C1 segment of cervical spinal cord (tissue), 14 donors: ENCODE results near the gene AGRN.

Source experiments
- DNase-seq, 14 donors: peaks; one replicate each; lab custom pipeline; 2025; lab: John Stamatoyannopoulos, UW

AGRN gene

DNA sequence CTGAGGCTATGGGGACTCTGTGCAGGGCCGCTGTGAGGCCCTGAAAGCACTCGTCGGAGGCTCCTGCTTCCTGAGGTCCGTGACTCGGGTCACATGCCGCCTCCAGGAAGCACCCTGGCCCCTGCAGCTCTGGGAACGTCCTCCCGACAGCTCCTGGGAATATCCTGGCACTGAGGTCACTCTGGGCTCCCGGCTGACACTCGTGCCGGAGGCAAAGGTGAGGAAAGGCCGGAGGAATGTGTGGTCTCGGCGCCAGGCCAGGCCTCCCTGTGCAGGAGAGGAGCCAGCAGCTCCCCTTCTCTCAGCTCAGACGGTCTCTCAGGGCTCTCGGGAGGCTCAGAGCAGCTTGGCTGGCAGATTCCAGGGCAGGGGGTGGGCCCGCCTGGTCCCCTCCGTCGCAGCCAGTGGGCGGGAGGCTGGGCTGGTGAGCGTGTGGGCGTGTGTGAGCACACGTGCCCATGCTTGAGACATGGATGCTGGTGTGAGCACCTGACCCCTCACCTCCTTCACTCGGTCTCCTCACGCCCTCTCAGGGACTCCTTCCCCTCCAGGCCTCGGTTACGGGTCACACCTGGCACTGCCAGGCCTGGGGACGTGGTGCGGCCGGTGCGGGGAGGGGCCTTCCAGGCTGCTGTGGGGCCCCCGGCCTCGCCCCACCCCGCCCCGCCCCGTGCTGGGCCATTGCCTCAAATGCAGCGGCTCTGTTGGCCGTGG, 59.6 kb downstream of the AGRN start:
- no peak for DNase-seq

GRCh38 chr1:1080122-1080757, 60.3 kb downstream of the AGRN start:
- peak in 6 of 14 donors; percentile 8 to 45 (median 13) for DNase-seq

DNA sequence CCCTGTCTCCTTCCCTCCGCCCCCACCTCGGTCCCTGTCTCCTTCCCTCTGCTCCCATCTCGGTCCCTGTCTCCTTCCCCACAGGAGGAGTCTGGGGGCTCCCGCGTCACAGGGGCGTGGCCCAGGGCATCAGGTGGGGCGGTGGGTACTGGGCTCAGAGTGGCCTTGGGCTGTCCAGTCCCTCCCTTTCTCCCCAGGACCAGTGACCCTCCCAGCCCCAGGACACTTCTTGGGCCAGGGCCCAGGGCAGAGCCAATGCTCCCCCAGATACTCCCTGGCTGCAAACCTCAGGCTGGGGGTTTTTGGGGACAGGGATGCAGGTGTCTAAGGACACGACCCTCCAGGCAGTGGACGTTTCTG, 61.0 kb downstream of the AGRN start:
- no peak for DNase-seq

GRCh38 chr1:1081311-1082238, 61.7 kb downstream of the AGRN start:
- DNase-seq, result no peak

- no peak for DNase-seq
Observed at GRCh38 chr1:1082239-1082775, 62.4 kb downstream of the AGRN start.

DNA sequence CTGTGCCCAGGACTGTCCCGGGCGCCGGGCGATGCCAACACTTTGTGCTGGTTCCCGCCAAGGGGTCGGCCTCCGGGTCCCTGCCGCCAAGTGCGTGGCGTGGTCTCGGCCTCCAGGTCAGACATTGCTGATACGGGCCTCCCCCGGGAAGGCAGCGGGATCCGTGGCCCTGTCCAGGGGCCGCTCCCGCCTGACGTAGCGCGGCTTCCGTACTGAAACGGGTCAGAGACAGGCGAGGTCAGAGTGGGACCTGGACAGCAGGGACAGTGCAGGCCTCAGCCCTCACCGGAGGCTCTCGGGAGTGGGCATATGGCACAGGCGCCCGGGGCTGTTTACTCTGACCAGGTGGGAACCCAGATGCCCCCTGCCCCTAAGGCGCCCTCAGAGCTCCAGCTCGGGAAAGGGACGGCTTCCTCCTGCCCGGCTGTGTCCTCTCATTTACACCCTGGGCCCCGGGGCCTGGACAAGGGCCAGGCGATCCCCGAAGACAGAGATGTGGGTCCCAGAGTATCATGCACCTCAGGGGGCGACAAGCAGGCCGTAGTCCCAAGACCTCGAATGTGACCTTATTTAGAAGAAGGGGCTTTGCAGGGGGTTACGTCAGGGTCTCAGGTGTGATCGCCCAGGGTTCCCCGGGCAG, 63.0 kb downstream of the AGRN start:
- no peak for DNase-seq

- no peak for DNase-seq
Observed at GRCh38 chr1:1083416-1084371, 63.8 kb downstream of the AGRN start.

DNA sequence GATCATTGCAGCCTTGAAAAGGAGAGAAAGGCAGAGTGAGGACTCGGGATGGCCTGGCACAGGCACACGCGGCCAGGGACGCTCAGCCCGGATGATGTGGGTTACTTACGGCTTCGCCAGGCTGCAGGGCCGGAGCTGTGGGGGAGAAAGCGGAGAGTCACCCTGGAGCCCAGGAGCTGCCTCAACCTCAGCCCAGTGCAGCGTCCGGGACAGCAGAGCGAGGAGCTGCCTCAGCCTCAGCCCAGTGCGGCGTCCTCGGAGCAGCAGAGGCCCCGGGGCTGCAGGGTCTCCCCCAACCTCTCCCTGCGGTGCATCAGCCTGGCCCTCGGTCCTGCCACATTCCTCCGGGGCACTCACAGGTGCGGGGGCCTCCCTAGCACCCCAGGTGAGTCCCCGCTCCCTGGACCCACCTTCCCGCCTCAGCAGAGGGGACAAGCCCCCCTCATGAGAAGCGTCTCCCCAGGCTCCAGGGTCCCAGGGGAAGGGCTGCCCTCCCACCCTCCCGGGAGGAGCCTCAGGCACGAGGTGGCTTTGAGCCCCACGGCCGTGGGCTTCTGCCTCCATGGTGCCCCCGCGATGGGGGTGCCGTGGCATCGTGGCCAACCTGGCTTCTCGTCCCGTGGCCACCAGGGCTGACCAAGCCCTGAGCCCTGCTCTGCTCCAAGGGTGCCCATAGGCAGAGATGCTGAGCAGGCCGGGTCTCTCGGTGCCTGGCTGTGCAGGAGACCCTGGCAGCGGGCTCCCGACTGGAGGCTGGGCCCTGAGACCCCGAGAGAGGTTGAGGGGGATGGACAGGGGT, 64.7 kb downstream of the AGRN start:
- DNase-seq, result no peak

DNA sequence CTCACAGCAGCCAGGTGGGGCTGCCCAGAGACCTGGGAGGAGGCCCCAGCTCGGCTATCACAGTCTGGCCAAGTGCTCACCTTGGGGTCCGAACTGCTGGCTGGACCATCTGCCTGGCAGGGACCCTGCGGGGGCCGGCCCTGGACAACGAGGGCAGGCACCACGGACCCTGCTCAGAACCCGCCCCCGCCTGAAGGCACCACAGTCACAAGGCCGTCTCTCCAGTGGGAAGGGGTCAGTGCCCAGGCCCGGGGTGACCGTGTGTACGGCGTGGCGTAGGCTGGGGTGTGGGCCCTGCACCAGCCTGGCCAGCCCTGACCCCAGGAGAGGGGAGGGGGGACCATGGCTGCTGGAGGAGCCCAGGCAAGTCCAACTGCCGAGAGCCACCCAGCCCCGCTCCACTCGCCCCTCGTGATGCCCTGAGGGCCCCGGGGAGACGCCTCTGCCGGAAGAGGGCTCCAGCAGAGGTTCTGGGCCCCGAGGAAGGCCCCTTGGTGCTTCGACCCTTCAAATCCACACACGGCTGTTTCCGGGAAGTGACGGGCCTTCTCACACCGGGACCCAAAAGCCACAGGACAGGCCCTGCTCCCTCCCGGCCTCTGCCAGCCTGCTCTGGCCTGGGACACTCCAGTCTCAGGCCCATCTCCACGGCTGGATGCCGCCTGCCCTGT, 65.4 kb downstream of the AGRN start:
- DNase-seq, result no peak

DNA sequence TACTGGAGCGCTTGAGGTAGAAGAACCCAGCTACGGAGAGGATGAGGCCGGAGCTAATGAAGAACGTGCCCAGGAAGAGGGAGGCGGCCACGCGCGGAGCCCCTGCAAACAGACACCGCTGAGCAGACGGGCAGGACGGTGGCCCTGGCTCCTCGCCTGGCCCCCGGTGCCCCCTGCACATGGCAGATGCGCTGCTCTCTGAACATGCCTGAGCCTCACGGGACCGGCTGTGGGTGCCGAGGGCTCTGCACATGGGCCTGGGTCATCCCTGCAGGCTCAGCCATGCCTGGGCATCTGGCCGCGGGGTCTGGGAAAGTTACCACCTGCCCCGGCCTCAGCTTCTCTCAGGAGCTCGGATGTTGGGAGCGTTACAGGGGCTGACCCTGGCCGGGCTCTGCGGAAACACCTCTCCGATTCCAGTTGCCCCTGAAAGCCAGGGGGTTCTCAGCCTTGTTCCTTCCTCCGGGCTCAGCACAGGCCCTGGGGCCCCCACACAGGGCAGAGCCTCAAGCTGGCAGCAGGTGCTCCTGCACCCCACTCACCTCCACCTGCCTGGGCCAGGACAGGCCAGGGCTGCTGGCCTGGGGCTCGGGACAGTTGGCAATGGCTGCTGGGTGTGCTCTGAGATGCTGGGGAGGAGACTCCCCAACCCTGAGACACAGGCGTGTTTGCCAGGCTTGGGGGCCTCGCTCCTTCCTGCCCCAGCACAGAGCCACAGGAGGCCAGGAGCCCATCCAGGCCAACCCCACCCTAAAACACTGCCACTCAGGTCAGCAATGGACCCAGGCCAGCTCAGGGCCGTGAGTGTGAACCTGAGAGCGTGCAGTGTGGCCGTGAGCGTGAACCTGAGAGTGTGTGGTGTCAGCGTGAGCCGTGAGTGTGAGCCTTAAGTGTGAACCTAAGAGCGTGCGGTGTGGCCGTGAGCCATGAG, 66.3 kb downstream of the AGRN start:
- DNase-seq, result no peak

DNA sequence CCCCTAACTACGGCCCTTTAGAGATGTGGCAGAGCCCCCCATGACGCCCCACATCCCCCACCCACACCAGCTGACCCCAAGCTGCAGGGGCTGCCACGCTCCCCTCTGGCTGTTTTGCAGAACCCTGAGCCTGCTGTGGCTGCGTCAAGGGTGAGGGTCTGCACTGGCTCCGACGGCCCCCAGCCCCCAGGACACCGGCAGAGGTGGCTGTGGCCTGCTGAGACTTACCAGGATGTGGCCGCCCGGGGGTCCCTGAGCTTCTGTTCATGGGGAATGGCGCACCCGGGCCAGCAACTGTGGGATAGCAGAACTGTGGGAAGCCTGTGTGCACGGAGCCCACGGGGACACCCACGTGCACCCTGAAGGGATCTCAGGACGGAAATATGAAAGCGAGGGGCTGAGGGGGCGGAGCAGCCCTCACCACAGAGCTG, 67.0 kb downstream of the AGRN start:
- DNase-seq, result no peak

- DNase-seq, result no peak
Observed at GRCh38 chr1:1087351-1088028, 67.6 kb downstream of the AGRN start.

DNA sequence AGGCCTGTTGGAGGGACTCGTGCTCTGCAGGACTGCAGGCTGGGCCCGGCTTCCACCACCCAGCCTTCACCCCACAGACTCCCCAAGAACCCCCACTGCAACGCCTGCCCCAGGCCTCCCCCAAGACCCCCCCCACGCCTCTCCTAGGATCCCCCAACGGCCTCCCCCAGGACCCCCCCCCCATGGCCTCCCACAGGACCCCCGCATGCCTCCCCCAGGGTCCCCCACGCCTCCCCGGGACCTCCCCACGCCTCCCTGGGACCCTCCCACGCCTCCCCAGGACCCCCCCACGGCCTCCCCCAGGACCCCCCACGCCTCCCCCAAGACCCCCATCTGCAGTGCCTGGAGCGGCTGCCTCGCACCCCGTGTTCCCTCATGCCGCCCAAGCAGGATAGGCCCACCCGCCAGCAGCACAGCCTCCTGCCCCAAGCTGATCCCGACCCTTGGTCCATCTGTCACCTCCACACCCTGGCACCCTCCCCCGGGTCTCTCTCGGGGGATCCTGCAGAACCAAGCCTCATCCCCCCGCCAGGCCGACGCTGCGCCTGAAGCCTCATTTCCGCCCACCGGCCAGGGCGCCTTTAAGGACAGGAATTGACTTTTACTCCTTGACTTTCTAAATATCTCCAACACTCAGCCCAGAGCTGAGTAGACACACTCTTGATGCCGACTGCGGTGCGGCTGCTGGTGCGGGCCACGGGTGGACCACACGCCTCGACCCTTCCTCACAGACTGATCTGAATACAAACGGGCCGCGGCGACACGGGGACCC, 68.3 kb downstream of the AGRN start:
- no peak for DNase-seq

DNA sequence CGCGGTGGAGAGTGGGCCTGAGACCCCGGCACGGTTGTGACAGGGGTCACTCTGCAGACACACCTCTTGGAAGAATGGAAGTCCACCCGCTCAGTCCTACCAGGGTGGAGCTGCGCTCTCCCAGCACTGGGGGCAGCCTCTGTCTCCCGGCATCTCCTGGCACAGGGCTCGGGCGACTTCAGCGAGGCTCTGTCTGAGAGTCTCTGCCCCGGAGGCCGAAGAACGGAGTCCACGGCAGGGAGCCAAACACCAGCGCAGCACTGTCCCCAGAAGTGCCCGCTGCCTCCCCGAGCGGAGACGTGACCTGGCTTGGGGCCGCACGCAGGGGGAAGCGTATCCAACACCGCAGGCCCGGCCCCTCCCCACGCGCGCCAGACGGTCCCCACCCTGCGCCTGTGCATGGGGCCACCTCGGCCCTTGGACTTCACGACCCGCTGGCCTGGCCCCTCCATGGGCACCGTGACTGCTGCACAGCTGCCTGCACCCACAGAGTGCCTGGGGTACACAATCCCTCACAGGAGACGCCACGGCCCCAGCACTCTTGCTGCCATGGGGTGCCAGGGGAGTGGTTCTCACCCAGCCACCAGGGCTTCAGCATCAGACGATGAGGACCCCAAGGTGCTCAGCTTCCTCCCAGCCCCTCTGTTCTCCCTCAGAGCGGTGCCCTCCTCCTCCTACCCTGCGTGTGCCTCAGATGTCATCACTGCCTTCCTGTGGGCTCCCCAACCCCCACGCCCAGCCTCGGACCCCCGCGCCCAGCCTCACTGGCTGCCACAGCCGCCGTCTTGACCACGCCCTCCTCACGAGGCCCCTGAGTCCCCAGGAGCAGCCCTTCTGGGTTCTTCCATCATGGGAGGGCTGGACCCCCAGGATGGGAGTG, 69.1 kb downstream of the AGRN start:
- DNase-seq, result no peak

GRCh38 chr1:1089731-1090423, 70.0 kb downstream of the AGRN start:
- DNase-seq, result no peak
